Measurements from ENCODE around the gene CATSPERZ. TPM values are rescaled to one million over a fixed set of nuclear protein-coding genes. Genes with fewer than 3 reads are reported as not detected.
A peak's percentile ranks its signal among the peaks of the same experiment; 100 is the strongest.

Gene CATSPERZ
- total and polyA plus RNA-seq, 2 of the 13 experiments (the other 11 are each of a cell fraction or from before 2014, with no cell fraction given) = 0.22 to 0.48 TPM

DNA sequence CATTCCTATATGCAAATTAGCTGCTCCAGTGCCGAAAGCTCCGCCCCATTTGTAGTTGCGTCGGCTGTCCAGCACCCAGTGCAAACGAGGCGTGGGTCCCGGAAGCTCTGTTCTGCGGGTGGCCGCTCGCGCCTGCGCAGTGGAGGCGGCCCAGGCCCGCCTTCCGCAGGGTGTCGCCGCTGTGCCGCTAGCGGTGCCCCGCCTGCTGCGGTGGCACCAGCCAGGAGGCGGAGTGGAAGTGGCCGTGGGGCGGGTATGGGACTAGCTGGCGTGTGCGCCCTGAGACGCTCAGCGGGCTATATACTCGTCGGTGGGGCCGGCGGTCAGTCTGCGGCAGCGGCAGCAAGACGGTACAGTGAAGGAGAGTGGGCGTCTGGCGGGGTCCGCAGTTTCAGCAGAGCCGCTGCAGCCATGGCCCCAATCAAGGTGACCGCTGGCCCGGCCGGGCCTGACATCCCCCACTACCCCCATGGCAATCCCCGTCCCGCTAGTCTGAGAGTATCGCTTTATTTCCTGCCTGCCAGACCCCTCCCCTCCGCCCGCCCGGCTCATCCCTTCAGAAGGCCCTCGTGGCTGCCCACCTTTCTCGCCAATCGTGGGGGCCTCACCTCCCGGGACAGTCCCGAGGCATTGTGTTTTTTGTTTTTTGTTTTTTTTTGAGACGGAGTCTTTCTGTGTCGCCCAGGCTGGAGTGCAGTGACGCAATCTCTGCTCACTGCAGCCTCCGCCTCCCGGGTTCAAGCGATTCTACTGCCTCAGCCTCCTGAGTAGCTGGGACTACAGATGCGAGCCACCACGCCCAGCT lies 18.0 kb downstream of the CATSPERZ start, which contains the start of gene PRDX5 (continued):
- TF ChIP-seq CREM (IDR thresholded peaks at IDR 0.05) = no peak
- TF ChIP-seq CREM (CRISPR knock-in tag; IDR thresholded peaks at IDR 0.05) = no peak
- no peak; the same call in 1 of the 2 replicates for TF ChIP-seq ELF1 (CRISPR knock-in tag; IDR thresholded peaks at IDR 0.05)
- TF ChIP-seq, protein P1, sequence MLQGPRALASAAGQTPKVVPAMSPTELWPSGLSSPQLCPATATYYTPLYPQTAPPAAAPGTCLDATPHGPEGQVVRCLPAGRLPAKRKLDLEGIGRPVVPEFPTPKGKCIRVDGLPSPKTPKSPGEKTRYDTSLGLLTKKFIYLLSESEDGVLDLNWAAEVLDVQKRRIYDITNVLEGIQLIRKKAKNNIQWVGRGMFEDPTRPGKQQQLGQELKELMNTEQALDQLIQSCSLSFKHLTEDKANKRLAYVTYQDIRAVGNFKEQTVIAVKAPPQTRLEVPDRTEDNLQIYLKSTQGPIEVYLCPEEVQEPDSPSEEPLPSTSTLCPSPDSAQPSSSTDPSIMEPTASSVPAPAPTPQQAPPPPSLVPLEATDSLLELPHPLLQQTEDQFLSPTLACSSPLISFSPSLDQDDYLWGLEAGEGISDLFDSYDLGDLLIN (CRISPR knock-in tag; IDR thresholded peaks at IDR 0.05; ENCODE audit: borderline replicate concordance) = 0 out of 2 replicates have a peak, but pooled peaks have one; percentile 88
- TF ChIP-seq, protein P2, sequence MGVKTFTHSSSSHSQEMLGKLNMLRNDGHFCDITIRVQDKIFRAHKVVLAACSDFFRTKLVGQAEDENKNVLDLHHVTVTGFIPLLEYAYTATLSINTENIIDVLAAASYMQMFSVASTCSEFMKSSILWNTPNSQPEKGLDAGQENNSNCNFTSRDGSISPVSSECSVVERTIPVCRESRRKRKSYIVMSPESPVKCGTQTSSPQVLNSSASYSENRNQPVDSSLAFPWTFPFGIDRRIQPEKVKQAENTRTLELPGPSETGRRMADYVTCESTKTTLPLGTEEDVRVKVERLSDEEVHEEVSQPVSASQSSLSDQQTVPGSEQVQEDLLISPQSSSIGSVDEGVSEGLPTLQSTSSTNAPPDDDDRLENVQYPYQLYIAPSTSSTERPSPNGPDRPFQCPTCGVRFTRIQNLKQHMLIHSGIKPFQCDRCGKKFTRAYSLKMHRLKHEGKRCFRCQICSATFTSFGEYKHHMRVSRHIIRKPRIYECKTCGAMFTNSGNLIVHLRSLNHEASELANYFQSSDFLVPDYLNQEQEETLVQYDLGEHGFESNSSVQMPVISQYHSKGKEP (CRISPR knock-in tag; IDR thresholded peaks at IDR 0.05) = no peak
- no peak for TF ChIP-seq RCOR2 (CRISPR knock-in tag; IDR thresholded peaks at IDR 0.05)
- TF ChIP-seq, protein P3, sequence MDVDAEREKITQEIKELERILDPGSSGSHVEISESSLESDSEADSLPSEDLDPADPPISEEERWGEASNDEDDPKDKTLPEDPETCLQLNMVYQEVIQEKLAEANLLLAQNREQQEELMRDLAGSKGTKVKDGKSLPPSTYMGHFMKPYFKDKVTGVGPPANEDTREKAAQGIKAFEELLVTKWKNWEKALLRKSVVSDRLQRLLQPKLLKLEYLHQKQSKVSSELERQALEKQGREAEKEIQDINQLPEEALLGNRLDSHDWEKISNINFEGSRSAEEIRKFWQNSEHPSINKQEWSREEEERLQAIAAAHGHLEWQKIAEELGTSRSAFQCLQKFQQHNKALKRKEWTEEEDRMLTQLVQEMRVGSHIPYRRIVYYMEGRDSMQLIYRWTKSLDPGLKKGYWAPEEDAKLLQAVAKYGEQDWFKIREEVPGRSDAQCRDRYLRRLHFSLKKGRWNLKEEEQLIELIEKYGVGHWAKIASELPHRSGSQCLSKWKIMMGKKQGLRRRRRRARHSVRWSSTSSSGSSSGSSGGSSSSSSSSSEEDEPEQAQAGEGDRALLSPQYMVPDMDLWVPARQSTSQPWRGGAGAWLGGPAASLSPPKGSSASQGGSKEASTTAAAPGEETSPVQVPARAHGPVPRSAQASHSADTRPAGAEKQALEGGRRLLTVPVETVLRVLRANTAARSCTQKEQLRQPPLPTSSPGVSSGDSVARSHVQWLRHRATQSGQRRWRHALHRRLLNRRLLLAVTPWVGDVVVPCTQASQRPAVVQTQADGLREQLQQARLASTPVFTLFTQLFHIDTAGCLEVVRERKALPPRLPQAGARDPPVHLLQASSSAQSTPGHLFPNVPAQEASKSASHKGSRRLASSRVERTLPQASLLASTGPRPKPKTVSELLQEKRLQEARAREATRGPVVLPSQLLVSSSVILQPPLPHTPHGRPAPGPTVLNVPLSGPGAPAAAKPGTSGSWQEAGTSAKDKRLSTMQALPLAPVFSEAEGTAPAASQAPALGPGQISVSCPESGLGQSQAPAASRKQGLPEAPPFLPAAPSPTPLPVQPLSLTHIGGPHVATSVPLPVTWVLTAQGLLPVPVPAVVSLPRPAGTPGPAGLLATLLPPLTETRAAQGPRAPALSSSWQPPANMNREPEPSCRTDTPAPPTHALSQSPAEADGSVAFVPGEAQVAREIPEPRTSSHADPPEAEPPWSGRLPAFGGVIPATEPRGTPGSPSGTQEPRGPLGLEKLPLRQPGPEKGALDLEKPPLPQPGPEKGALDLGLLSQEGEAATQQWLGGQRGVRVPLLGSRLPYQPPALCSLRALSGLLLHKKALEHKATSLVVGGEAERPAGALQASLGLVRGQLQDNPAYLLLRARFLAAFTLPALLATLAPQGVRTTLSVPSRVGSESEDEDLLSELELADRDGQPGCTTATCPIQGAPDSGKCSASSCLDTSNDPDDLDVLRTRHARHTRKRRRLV (CRISPR knock-in tag; IDR thresholded peaks at IDR 0.05) = peak; percentile 25; the same call in 1 of the 2 replicates
- TF ChIP-seq ZNF160 (CRISPR knock-in tag; IDR thresholded peaks at IDR 0.05) = no peak; the same call in 1 of the 2 replicates
- TF ChIP-seq, protein P4, sequence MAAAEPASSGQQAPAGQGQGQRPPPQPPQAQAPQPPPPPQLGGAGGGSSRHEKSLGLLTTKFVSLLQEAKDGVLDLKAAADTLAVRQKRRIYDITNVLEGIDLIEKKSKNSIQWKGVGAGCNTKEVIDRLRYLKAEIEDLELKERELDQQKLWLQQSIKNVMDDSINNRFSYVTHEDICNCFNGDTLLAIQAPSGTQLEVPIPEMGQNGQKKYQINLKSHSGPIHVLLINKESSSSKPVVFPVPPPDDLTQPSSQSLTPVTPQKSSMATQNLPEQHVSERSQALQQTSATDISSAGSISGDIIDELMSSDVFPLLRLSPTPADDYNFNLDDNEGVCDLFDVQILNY (CRISPR knock-in tag; conservative IDR thresholded peaks at IDR 0.05) = 0 out of 2 replicates have a peak, but pooled peaks have one; percentile 47
- 0 out of 2 replicates have a peak, but pooled peaks have one; percentile 16 for TF ChIP-seq CEBPB (IDR thresholded peaks at IDR 0.05; ENCODE audit: borderline replicate concordance, low read depth, low read length)
- TF ChIP-seq ZNF891 (CRISPR knock-in tag; IDR thresholded peaks at IDR 0.05) = no peak
- no peak for TF ChIP-seq ZNF792 (CRISPR knock-in tag; IDR thresholded peaks at IDR 0.05)
- TF ChIP-seq BHLHE40 (IDR thresholded peaks at IDR 0.05; ENCODE audit: low read length) = peak; percentile 24; the same call in 1 of the 2 replicates
- 0 out of 4 replicates have a peak, but pooled peaks of 1 of the 2 experiments have one; percentile 5 for TF ChIP-seq EP300 (IDR thresholded peaks at IDR 0.05; ENCODE audit: low read depth in 2 of 2, low read length in 2 of 2)
- TF ChIP-seq EP300 (CRISPR knock-in tag; IDR thresholded peaks at IDR 0.05; ENCODE audit: borderline replicate concordance) = no peak
- no peak for TF ChIP-seq SIX1 (CRISPR knock-in tag; IDR thresholded peaks at IDR 0.05; ENCODE audit: borderline replicate concordance)
- TF ChIP-seq, protein P5, sequence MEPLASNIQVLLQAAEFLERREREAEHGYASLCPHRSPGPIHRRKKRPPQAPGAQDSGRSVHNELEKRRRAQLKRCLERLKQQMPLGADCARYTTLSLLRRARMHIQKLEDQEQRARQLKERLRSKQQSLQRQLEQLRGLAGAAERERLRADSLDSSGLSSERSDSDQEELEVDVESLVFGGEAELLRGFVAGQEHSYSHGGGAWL (CRISPR knock-in tag; IDR thresholded peaks at IDR 0.05) = no peak; the same call in 1 of the 2 replicates
- TF ChIP-seq, protein P6, sequence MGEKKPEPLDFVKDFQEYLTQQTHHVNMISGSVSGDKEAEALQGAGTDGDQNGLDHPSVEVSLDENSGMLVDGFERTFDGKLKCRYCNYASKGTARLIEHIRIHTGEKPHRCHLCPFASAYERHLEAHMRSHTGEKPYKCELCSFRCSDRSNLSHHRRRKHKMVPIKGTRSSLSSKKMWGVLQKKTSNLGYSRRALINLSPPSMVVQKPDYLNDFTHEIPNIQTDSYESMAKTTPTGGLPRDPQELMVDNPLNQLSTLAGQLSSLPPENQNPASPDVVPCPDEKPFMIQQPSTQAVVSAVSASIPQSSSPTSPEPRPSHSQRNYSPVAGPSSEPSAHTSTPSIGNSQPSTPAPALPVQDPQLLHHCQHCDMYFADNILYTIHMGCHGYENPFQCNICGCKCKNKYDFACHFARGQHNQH (CRISPR knock-in tag; IDR thresholded peaks at IDR 0.05) = peak; percentile 32
- TF ChIP-seq KLF16 (CRISPR knock-in tag; IDR thresholded peaks at IDR 0.05) = no peak; a peak in 1 of 4 replicates

Measured in HepG2 (cell line).